ENCODE results near the gene GTF2F2.

Gene GTF2F2

DNA sequence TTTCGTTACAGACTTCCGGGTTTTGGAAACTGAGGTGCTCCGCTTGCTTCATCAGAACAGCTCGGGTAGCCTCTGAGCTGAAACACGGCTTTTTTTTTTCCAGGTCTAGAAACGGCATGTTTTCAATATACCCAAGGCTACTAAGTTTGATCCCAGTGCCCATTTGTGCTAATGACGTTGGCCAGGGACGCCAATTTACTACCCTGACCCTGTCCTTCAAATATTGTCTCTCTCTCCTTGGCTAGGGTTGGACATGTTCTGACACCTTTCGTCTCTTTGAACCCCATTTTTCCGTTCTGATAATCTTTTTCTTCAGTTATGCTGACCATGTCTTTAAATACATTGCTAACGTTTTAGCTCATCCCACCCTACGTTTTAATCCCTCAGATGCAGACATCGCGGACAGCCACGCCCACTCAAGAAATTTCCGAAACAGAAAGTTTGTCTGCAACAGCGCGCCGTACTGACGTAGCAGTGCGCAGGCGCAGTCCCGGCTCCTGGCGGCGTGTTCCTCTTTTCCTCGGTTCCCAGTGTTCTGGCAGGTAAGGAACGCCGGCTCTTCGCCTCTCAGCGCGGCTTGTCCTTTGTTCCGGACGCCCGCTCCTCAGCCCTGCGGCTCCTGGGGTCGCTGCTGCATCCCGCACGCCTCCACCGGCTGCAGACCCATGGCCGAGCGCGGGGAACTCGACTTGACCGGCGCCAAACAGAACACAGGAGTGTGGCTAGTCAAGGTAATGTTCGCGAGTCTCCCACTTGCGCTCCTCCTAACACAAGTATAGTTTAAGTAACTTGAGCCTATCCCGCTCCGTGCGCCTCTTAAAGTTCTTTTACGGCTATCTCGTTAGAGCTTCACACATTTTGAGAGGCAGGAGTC, at the start of gene GTF2F2:
Gene GTF2F2 (plus strand): TSS at position 520 of the 874 bp plus-strand sequence. CDS start 146 bp downstream, at position 666.
- DNase-seq (ENCODE audit: low read depth, low spot score): peak; percentile 75

DNA sequence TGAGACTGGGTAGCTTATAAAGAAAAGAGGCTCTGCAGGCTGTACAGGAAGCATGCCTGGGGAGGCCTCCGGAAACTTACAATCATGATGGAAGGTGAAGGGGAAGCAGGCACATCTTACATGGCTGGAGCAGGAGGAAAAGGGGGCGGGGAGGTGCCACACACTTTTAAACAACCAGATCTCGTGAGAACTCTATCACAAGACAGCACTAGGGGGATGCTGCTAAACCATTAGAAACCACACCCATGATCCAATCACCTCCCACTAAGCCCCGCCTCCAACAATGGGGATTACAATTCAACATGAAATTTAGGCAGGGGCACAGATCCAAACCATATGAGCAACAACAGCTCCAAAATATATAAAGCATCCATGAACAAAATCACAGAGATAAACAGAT, 46.5 kb upstream of the GTF2F2 start:
- no peak for DNase-seq (ENCODE audit: low read depth, low spot score)

DNA sequence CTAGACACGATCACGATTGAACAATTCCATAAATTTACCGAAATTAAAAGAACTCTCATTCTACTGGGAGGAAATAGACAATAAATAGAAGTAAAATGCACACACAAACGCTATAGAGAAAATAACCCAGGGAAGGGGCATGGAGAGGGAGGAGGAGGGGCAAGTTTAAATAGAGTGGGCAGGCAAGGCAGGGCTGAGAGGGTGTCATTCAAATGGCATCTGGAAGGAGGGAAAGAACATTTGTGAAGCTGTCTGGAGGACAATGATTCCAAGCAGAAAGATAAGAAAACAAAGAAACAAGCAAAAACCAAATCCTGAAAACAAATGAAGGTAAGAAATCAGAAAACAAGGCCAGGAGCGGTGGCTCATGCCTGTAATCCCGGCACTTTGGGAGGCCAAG, 45.6 kb upstream of the GTF2F2 start:
- DNase-seq (ENCODE audit: low read depth, low spot score): no peak

DNA sequence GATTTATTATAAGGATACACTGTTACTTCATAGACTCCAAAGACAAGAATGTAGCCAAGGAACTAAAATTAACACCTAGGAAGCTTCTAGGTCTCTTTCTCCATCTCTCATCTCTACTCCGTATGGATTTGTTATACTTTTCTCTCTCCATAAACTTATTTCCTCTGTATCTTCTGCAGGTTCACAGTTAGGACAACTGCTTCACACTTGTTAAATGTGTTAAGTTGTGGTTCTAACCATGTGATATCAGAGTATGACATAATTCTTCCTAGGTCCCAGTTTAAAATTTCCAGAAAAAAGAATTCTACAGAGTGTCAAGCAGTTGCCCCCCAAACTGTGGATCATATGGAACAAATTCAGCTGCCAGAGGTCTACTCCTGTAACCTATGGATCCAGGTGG, 42.3 kb upstream of the GTF2F2 start:
- DNase-seq (ENCODE audit: low read depth, low spot score): no peak

DNA sequence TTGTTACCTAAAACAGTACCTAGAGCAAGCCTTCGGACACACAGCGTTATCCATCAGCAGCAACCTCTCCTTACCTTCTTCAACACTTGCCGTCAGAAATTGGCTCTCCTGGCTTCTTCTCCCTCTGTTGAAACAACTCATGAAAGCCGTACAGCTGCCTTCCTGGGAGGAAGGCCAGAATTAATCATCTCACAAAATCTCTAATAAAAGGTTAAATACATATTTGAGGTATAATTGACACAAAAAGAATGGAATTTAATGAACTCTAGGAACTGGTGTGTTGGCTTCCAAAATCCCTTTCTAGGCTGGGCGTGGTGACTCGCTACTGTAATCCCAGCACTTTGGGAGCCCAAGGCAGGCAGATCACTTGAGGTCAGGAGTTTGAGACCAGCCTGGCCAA, 37.3 kb upstream of the GTF2F2 start:
- DNase-seq (ENCODE audit: low read depth, low spot score): no peak

GRCh38 chr13:45084515-45084914, 35.8 kb upstream of the GTF2F2 start:
- no peak for DNase-seq (ENCODE audit: low read depth, low spot score)

DNA sequence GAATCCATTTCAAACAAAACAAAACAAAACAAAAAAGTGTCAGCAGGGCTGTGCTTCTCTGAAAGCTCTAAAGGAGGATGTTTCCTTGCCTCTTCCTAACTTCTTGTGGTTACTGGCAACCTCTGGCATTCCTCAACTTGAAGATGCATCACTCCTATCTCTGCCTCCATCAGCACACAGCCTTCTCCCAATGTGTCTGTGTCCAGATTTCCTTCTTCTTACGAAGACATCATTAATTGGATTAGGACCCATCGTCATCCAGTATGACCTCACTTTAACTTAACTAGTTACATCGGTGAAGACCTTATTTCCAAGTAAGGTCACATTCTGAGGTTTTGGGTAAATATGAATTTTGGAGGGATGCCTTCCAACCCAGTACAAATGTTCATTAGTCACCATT, 33.8 kb upstream of the GTF2F2 start:
- DNase-seq (ENCODE audit: low read depth, low spot score): no peak

DNA sequence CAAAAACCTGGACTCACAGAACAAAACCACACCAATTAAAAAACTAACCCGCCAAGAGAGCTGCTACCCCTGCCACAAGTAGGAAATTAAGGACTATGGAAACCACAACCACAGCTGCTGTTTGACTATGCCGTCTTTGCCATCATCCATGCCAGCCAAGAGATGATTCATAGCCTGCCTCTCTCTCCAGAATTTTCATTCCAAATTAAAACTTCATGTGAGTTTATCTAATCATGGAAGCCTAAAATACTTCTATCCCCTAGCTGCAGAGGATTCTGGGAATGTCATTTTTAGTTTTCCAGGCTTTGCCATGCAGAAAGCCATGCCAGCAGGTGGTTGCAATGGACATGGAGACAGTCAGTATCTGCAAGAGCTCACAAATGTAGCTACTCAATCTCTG, 27.6 kb upstream of the GTF2F2 start:
- DNase-seq (ENCODE audit: low read depth, low spot score): no peak

GRCh38 chr13:45100573-45101262, 19.6 kb upstream of the GTF2F2 start:
- DNase-seq (ENCODE audit: low read depth, low spot score): no peak

GRCh38 chr13:45101327-45102018, 18.8 kb upstream of the GTF2F2 start:
- DNase-seq (ENCODE audit: low read depth, low spot score): no peak

- DNase-seq (ENCODE audit: low read depth, low spot score): no peak
These were observed 18.2 kb upstream of the GTF2F2 start for GRCh38 chr13:45102136-45102507.

- no peak for DNase-seq (ENCODE audit: low read depth, low spot score)
These were observed 16.9 kb upstream of the GTF2F2 start for GRCh38 chr13:45103449-45103848.

DNA sequence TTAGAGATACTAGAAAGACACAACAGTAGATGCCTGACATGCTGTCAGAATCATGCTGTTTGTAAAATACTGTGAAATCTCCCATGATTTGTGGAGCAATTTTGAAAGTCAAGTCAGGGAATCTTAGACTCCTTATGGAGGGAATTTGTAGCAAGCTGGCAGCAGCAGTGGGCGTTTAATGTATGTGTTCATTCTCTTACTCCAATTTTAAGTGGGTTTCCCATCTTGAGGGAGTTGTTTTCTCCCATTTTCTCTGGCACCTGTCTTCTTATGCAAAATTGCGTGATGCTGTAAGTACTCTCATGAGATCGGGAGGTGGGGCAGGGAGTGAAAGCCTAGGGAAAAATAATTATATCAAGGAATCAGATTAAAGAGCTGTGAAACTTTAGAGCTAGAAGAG, 16.0 kb upstream of the GTF2F2 start:
- DNase-seq (ENCODE audit: low read depth, low spot score): no peak

DNA sequence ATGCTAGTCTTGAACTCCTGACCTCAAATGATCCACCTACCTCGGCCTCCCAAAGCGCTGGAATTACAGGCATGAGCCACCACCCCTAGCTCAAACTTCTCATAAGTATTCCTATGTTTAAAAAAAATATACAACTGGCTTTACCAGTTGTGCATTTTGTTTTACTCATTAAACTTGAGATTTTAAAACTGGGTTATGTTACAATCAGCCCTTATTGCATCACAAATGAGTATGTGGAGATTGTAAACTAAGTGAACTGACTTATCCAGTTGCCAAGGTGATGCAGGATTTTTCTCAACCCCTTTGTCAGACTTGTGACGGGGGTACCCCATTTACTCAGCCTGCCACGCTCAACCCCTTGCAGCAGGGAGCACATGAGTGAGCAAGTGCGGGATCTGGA, 14.4 kb upstream of the GTF2F2 start:
- no peak for DNase-seq (ENCODE audit: low read depth, low spot score)

DNA sequence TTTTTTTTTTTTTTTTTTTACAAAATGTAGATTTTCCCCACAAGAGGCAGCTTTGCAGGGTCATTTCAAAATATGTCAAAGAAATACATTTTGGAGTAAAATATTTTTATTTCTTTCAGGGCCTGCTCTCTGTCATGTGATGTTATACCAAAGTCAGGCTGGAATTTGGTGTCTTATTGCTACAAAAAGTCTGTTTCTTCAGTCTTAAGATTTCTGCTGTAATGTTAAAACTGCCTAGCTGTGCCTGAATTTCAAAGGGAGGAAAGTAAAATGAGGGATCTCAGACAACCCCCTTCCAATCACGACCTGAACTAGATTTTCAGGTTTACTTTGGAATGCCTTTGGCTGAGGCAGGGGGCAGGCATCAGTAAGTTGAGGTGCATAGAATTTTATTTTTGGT, 12.8 kb upstream of the GTF2F2 start:
- DNase-seq (ENCODE audit: low read depth, low spot score): no peak

GRCh38 chr13:45108716-45109101, 11.6 kb upstream of the GTF2F2 start:
- DNase-seq (ENCODE audit: low read depth, low spot score): no peak

DNA sequence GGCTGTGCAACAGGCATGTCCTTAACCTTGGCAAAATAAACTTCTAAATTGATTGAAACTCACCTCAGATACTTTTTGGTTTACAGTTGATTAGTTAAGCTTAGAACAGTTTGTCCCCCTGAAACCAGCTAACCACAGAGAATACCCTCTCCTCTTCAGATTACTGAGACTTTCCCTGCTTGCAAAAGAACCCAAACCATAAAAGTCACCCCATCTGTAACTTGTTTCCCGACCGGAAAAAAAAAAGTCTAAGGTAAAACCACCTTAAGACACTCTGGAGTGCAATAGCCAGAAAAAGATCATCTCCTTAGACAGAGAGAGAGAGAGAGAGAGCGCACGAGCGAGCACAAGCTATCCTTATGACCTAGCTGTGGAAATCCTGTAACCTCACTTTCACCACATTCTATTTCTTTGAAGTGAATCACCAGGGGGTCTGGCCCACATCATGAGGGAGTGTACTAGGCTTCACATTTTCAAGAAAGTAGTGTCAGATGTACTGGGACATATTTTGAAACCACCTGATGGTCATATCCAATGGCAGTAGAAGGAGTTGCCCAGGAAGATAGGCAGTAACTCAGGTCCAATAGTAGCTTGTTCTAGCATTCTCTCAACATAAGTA, 11.1 kb upstream of the GTF2F2 start:
- peak; percentile 23 for DNase-seq (ENCODE audit: low read depth, low spot score)

DNA sequence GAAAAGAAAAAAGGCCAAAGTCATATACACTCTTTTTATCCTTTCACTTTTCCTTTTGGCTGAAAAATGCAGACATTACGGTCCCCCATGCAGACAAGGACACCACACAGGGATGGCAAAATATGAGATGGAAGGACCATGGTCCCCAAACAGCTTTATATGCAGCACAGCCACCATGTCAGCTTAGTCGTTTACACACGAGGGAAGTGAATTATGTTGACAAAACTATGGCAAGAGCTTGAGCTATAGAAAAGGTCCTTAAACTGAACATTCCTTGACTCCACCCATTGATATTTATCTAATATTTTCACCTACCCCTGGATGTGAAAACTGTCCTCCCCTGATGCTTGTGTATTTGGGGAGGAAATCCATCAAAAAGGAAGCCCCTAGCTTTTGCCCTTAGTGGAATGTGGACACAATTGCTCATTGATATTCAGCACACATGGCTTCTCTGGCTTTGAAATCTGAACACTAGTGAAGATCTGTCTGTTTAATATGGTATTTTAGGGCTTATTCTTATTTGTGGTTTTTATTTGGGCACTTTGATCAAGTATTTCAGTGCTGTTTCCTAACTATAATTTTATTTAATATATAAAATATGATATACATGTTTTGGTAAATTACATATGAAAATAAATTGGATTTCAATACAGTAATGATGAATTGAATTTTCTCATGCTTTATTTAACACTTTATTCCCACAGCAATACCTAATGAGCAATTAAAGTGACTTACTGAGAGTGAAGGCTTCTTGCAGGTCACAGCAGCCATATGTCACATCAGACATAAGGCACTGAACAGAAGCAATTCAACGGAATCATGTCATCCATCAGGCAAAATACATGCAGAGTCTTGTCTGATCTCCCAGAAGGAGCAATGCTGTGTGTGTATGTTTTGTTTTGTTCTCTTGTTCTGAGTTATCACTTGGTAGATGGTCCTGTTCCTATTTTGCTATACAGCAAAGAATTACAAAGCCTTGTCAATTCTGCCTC, 6.8 kb upstream of the GTF2F2 start:
- DNase-seq (ENCODE audit: low read depth, low spot score): no peak

DNA sequence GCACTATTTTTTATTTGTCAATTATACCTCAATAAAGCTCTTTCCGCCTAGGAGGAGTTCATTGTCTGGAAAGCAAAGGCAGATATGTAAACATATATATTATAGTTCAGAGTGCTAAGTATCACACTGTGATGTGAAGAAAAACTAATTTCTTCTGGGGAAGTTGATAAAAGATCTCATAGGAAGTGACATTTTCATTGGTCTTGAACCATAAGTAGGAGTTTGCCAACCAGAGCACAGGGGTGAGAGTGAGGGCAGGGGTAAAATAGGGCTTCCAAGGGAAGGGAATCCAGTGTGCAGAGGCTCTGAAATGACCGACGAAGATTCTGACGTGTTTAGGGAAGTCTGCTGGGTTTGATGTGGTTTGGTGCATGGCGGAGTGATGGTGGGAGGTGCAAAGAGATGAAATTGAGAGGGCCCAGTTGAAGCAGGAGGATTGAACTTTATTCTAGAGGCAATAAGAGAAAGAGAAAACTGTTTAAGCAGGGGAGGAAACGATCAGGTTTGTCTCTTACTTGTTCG, 780 bp upstream of the GTF2F2 start:
- no peak for DNase-seq (ENCODE audit: low read depth, low spot score)

- DNase-seq (ENCODE audit: low read depth, low spot score): no peak
These were observed 889 bp downstream of the GTF2F2 start for GRCh38 chr13:45120967-45121831.
